ENCODE data around the gene STK4. TPM values are rescaled to one million over a fixed set of nuclear protein-coding genes. Genes with fewer than 3 reads are reported as not detected.
A peak's percentile ranks its signal among the peaks of the same experiment; 100 is the strongest.

The STK4 gene
- total RNA-seq, 1 experiment from 2014 or later: 74.7 TPM

DNA sequence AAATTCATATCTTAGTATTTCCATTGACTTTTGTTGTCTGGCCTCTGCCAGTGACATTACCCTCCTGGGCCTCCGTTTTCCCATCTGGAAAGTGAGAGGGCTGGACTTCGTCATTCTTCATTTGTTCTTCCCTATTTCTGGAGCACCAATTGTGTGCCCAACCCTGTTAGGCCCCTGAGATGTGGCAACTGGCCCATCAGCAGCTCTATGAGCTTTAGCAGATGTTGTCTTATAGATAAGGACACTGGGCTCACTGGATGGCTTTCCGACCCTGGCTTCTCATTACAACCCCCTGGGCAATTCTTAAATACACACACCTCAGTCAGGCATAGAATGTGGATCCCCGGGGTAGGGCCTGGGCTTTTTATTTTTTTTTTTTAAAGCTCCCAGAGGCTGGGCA lies 41.8 kb upstream of the STK4 start:
- Mint-ChIP-seq H3K4me1 (ENCODE audit: low read depth, unreplicated experiment) (no peaks in the 10 kb centered on the region), H3K4me3 (ENCODE audit: unreplicated experiment) (no peak overlapping the region), H3K36me3 (ENCODE audit: insufficient read depth, unreplicated experiment) (peaks cover 66% of the 10 kb centered on the region), H3K27ac (ENCODE audit: unreplicated experiment) (no peak overlapping the region), H3K27me3 (ENCODE audit: insufficient read depth, unreplicated experiment) (no peaks in the 10 kb centered on the region), H3K9me3 (ENCODE audit: unreplicated experiment) (no peaks in the 10 kb centered on the region)
- H3K36me3 ChIP-seq (ENCODE audit: control insufficient read depth, insufficient read depth, low read length): no peaks in the 10 kb centered on the region
- TF ChIP-seq, protein P1, sequence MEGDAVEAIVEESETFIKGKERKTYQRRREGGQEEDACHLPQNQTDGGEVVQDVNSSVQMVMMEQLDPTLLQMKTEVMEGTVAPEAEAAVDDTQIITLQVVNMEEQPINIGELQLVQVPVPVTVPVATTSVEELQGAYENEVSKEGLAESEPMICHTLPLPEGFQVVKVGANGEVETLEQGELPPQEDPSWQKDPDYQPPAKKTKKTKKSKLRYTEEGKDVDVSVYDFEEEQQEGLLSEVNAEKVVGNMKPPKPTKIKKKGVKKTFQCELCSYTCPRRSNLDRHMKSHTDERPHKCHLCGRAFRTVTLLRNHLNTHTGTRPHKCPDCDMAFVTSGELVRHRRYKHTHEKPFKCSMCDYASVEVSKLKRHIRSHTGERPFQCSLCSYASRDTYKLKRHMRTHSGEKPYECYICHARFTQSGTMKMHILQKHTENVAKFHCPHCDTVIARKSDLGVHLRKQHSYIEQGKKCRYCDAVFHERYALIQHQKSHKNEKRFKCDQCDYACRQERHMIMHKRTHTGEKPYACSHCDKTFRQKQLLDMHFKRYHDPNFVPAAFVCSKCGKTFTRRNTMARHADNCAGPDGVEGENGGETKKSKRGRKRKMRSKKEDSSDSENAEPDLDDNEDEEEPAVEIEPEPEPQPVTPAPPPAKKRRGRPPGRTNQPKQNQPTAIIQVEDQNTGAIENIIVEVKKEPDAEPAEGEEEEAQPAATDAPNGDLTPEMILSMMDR (IDR thresholded peaks at IDR 0.05; ENCODE audit: insufficient read depth in 1 of 2, low read depth in 1 of 2, low read length in 1 of 2, severe bottlenecking in 1 of 2, unreplicated experiment in 1 of 2): no peak
- H3K27me3 ChIP-seq (replicated peaks; ENCODE audit: control insufficient read depth, insufficient read depth, low read length): no peaks in the 10 kb centered on the region
- peak in 1 of 2 experiments; percentile 48 for DNase-seq
- ChIA-PET POLR2A (interaction anchor here (0.5 kb wide), 1 partner anchor 15 kb away, joined by 6 read pairs; no protein-coding TSS in a partner anchor), CTCF (no interaction called here)
- no peaks in the 10 kb centered on the region for H3K4me1 ChIP-seq
- intact Hi-C loops (cut with micrococcal nuclease; ENCODE audit: unreplicated experiment): no loop called here
- no peak overlapping the region for H3K4me3 ChIP-seq (ENCODE audit: low read depth, low read length)
- no TSS peak for BruUV-seq (replicated peaks)
- no peaks in the 10 kb centered on the region for H3K9me3 ChIP-seq

- Histone ChIP-seq H3K27me3 (replicated peaks; ENCODE audit: control insufficient read depth, insufficient read depth, low read length) (no peaks in the 10 kb centered on the region), H3K4me1 (no peaks in the 10 kb centered on the region), H3K4me3 (ENCODE audit: low read depth, low read length) (no peak overlapping the region), H3K9me3 (no peaks in the 10 kb centered on the region), H3K36me3 (ENCODE audit: control insufficient read depth, insufficient read depth, low read length) (0 out of 2 replicates have a peak, but pooled peaks cover 1% of the 10 kb centered on the region)
- TF ChIP-seq, protein P1 (IDR thresholded peaks at IDR 0.05; ENCODE audit: insufficient read depth in 1 of 2, low read depth in 1 of 2, low read length in 1 of 2, severe bottlenecking in 1 of 2, unreplicated experiment in 1 of 2): no peak
- Mint-ChIP-seq H3K4me1 (ENCODE audit: low read depth, unreplicated experiment) (no peaks in the 10 kb centered on the region), H3K4me3 (ENCODE audit: unreplicated experiment) (no peak overlapping the region), H3K27me3 (ENCODE audit: insufficient read depth, unreplicated experiment) (no peaks in the 10 kb centered on the region), H3K36me3 (ENCODE audit: insufficient read depth, unreplicated experiment) (peaks cover 58% of the 10 kb centered on the region), H3K27ac (ENCODE audit: unreplicated experiment) (no peak overlapping the region), H3K9me3 (ENCODE audit: unreplicated experiment) (no peaks in the 10 kb centered on the region)
- DNase-seq: no peak
- ChIA-PET POLR2A (interaction anchor here (0.6 kb wide), 1 partner anchor 181 kb away, joined by 13 read pairs; no protein-coding TSS in a partner anchor), CTCF (no interaction called here)
- no TSS peak for BruUV-seq (replicated peaks)
- intact Hi-C loops (cut with micrococcal nuclease; ENCODE audit: unreplicated experiment): no loop called here
Observed at GRCh38 chr20:44928595-44928994, 37.7 kb upstream of the STK4 start.

- Mint-ChIP-seq H3K36me3 (ENCODE audit: insufficient read depth, unreplicated experiment) (peaks cover 54% of the 10 kb centered on the region), H3K9me3 (ENCODE audit: unreplicated experiment) (no peaks in the 10 kb centered on the region), H3K27ac (ENCODE audit: unreplicated experiment) (no peak overlapping the region), H3K27me3 (ENCODE audit: insufficient read depth, unreplicated experiment) (no peaks in the 10 kb centered on the region), H3K4me3 (ENCODE audit: unreplicated experiment) (no peak overlapping the region), H3K4me1 (ENCODE audit: low read depth, unreplicated experiment) (no peaks in the 10 kb centered on the region)
- intact Hi-C loops (cut with micrococcal nuclease; ENCODE audit: unreplicated experiment): no loop called here
- Histone ChIP-seq H3K36me3 (ENCODE audit: control insufficient read depth, insufficient read depth, low read length) (peaks cover 1% of the 10 kb centered on the region; the same call in 1 of the 2 replicates), H3K4me1 (no peaks in the 10 kb centered on the region), H3K4me3 (ENCODE audit: low read depth, low read length) (no peak overlapping the region), H3K9me3 (no peaks in the 10 kb centered on the region), H3K27me3 (replicated peaks; ENCODE audit: control insufficient read depth, insufficient read depth, low read length) (no peaks in the 10 kb centered on the region)
- no peak for DNase-seq
- TF ChIP-seq, protein P1 (IDR thresholded peaks at IDR 0.05; ENCODE audit: insufficient read depth in 1 of 2, low read depth in 1 of 2, low read length in 1 of 2, severe bottlenecking in 1 of 2, unreplicated experiment in 1 of 2): no peak
- CTCF ChIA-PET: no interaction called here
- POLR2A ChIA-PET: no interaction called here
- BruUV-seq (replicated peaks): no TSS peak
Observed at GRCh38 chr20:44930517-44931168, 35.7 kb upstream of the STK4 start.
